Liver (tissue), 9 donors: ENCODE data around the gene GRID1. TPM values are rescaled to one million over a fixed set of nuclear protein-coding genes. Genes with fewer than 3 reads are reported as not detected.
A peak's percentile ranks its signal among the peaks of the same experiment; 100 is the strongest.

Experiments
- DNase-seq: peaks from one replicate; pipeline ENCODE4 v3.0.0-alpha.2; 2017; ENCODE audit warnings: low spot score
- H3K27ac ChIP-seq, 2 donors: one replicate each; pipeline ENCODE4 v1.7.0; 2013; ENCODE audit warnings: inconsistent platforms in 2 of 2, low read length in 2 of 2, control low read depth in 1 of 2, low read depth in 1 of 2, mild to moderate bottlenecking in 1 of 2
- H3K27me3 ChIP-seq, 4 donors: one replicate each; pipeline versions ENCODE4 v1.6.1 to v1.7.0; 2013; ENCODE audit warnings: low read length in 3 of 4, inconsistent platforms in 1 of 4, mild to moderate bottlenecking in 1 of 4, moderate library complexity in 1 of 4; ENCODE audit not compliant: control insufficient read depth in 4 of 4, insufficient read depth in 4 of 4
- H3K36me3 ChIP-seq, 4 donors: one replicate each; pipeline versions ENCODE4 v1.6.1 to v1.7.0; 2013; ENCODE audit warnings: low read length in 3 of 4, mild to moderate bottlenecking in 3 of 4, low read depth in 1 of 4, moderate library complexity in 1 of 4; ENCODE audit not compliant: control insufficient read depth in 4 of 4, insufficient read depth in 3 of 4
- H3K4me1 ChIP-seq, 4 donors: one replicate each; pipeline versions ENCODE4 v1.6.1 to v1.7.0; 2013; ENCODE audit warnings: low read length in 3 of 4, mild to moderate bottlenecking in 3 of 4, moderate library complexity in 1 of 4; ENCODE audit not compliant: control insufficient read depth in 4 of 4, insufficient read depth in 4 of 4
- H3K4me3 ChIP-seq, 3 donors: one replicate each; pipeline versions ENCODE4 v1.6.1 to v1.7.0; 2013; ENCODE audit warnings: low read length in 3 of 3, control low read depth in 1 of 3, low read depth in 1 of 3, mild to moderate bottlenecking in 1 of 3
- H3K9ac ChIP-seq, 2 donors: one replicate each; pipeline ENCODE4 v1.7.0; 2013; ENCODE audit warnings: low read length in 2 of 2, mild to moderate bottlenecking in 2 of 2, moderate library complexity in 2 of 2, control low read depth in 1 of 2, low read depth in 1 of 2
- H3K9me3 ChIP-seq, 4 donors: one replicate each; pipeline versions ENCODE4 v1.6.1 to v1.7.0; 2013; ENCODE audit warnings: low read length in 3 of 4; ENCODE audit not compliant: control insufficient read depth in 4 of 4
- HNF4A ChIP-seq, 2 donors: conservative IDR thresholded peaks; 2 replicates each; pipeline ENCODE4 v1.6.1; 2016; ENCODE audit warnings: antibody characterized with exemption in 2 of 2, mild to moderate bottlenecking in 2 of 2
- JUND ChIP-seq, 2 donors: IDR thresholded peaks; 2 replicates each; pipeline ENCODE4 v1.6.1; 2016; ENCODE audit warnings: antibody characterized with exemption in 2 of 2
- RAD21 ChIP-seq, 2 donors: IDR thresholded peaks; 2 replicates each; pipeline ENCODE4 v1.6.1; 2016; ENCODE audit warnings: antibody characterized with exemption in 2 of 2, mild to moderate bottlenecking in 2 of 2
- RXRA ChIP-seq, 2 donors: IDR thresholded peaks; 2 replicates each; pipeline ENCODE4 v1.6.1; 2017 to 2018; ENCODE audit warnings: antibody characterized with exemption in 2 of 2, mild to moderate bottlenecking in 1 of 2
- SP1 ChIP-seq: IDR thresholded peaks from 2 replicates; pipeline ENCODE4 v1.6.1; 2018; ENCODE audit warnings: antibody characterized with exemption, mild to moderate bottlenecking
- TAF1 ChIP-seq: conservative IDR thresholded peaks from 2 replicates; pipeline ENCODE4 v1.6.1; 2016; ENCODE audit warnings: antibody characterized with exemption, mild to moderate bottlenecking
- YY1 ChIP-seq: IDR thresholded peaks from 2 replicates; pipeline ENCODE4 v1.6.1; 2016; ENCODE audit warnings: antibody characterized with exemption, mild to moderate bottlenecking
- WGBS: extraction: QIAGEN DNeasy Blood & Tissue Kit; methylation state at CpG from one replicate; pipeline ENCODE4 v1.1.7; 2013; 5-methylcytosine and 5-hydroxymethylcytosine counted together
- polyA plus RNA-seq, 2 donors: library from polyadenylated mRNA; stranded (reverse) in 1 of 2; unstranded in 1 of 2; fragments of 200-250 nt in 1 of 2; fragments of >200 nt in 1 of 2; fragmentation: Nextera tagmentation in 1 of 2; extraction: Ambion mirVana in 1 of 2; gene quantifications; one replicate each; pipeline versions ENCODE4 v1.2.1 to v1.2.3, GENCODE V29; 2013 to 2015
- total RNA-seq, 2 donors: library from RNA; depleted of rRNA; stranded (reverse); fragments of >200 nt; gene quantifications; one replicate each; pipeline ENCODE4 v1.2.3, GENCODE V29; 2014
- TF ChIP-seq, protein P1 (sequence below): IDR thresholded peaks from 2 replicates; pipeline ENCODE4 v1.6.1; 2016; ENCODE audit warnings: antibody characterized with exemption
- TF ChIP-seq, protein P2 (sequence below): fragments of 150-350 bp; IDR thresholded peaks from 2 replicates; pipeline ENCODE4 v1.5.1; 2017; ENCODE audit warnings: improper control_type of control experiment, low read depth, low read length; ENCODE audit not compliant: missing input control
- TF ChIP-seq, protein P3 (sequence below): IDR thresholded peaks from 2 replicates; pipeline ENCODE4 v1.6.1; 2016; ENCODE audit warnings: antibody characterized with exemption
- TF ChIP-seq, protein P4 (sequence below): IDR thresholded peaks from 2 replicates; pipeline ENCODE4 v1.6.1; 2016; ENCODE audit warnings: antibody characterized with exemption, mild to moderate bottlenecking
- donor health status: healthy.
- donor health status: healthy.
- donor health status: healthy.
- donor health status: healthy.
- donor health status: healthy.

GRID1 gene
- total and polyA plus RNA-seq, 4 donors: 0.09 to 0.17 (median 0.14) TPM; not detected in 1

DNA sequence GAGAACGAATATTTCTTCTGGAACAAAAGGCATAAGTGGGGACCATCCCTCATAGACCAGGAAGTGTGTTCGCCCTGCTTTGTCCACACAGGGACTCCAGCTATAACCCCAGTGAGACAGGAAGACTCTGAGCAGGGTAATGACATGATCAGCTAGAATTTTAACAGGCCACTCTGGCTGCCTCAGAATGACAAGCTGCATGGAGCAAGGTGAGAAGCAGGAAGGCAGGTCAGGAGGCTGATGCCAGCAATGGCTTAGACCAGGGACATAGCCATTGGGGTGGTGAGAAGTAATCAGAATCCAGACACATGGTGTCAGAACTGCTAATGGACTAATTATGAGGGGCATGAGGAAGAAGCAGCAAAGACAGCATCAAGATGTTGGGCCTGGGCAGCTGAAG, 264.6 kb downstream of the GRID1 start:
- TF ChIP-seq SP1 (no peak), YY1 (no peak), TAF1 (no peak), RAD21 (IDR thresholded peaks at IDR 0.05) (no peak), HNF4A (conservative IDR thresholded peaks at IDR 0.05) (no peak), JUND (IDR thresholded peaks at IDR 0.05) (no peak), RXRA (IDR thresholded peaks at IDR 0.05) (no peak)
- TF ChIP-seq, protein P1, sequence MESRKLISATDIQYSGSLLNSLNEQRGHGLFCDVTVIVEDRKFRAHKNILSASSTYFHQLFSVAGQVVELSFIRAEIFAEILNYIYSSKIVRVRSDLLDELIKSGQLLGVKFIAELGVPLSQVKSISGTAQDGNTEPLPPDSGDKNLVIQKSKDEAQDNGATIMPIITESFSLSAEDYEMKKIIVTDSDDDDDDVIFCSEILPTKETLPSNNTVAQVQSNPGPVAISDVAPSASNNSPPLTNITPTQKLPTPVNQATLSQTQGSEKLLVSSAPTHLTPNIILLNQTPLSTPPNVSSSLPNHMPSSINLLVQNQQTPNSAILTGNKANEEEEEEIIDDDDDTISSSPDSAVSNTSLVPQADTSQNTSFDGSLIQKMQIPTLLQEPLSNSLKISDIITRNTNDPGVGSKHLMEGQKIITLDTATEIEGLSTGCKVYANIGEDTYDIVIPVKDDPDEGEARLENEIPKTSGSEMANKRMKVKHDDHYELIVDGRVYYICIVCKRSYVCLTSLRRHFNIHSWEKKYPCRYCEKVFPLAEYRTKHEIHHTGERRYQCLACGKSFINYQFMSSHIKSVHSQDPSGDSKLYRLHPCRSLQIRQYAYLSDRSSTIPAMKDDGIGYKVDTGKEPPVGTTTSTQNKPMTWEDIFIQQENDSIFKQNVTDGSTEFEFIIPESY: no peak
- TF ChIP-seq, protein P2, sequence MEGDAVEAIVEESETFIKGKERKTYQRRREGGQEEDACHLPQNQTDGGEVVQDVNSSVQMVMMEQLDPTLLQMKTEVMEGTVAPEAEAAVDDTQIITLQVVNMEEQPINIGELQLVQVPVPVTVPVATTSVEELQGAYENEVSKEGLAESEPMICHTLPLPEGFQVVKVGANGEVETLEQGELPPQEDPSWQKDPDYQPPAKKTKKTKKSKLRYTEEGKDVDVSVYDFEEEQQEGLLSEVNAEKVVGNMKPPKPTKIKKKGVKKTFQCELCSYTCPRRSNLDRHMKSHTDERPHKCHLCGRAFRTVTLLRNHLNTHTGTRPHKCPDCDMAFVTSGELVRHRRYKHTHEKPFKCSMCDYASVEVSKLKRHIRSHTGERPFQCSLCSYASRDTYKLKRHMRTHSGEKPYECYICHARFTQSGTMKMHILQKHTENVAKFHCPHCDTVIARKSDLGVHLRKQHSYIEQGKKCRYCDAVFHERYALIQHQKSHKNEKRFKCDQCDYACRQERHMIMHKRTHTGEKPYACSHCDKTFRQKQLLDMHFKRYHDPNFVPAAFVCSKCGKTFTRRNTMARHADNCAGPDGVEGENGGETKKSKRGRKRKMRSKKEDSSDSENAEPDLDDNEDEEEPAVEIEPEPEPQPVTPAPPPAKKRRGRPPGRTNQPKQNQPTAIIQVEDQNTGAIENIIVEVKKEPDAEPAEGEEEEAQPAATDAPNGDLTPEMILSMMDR: no peak
- TF ChIP-seq, protein P3, sequence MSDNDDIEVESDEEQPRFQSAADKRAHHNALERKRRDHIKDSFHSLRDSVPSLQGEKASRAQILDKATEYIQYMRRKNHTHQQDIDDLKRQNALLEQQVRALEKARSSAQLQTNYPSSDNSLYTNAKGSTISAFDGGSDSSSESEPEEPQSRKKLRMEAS: no peak
- TF ChIP-seq, protein P4, sequence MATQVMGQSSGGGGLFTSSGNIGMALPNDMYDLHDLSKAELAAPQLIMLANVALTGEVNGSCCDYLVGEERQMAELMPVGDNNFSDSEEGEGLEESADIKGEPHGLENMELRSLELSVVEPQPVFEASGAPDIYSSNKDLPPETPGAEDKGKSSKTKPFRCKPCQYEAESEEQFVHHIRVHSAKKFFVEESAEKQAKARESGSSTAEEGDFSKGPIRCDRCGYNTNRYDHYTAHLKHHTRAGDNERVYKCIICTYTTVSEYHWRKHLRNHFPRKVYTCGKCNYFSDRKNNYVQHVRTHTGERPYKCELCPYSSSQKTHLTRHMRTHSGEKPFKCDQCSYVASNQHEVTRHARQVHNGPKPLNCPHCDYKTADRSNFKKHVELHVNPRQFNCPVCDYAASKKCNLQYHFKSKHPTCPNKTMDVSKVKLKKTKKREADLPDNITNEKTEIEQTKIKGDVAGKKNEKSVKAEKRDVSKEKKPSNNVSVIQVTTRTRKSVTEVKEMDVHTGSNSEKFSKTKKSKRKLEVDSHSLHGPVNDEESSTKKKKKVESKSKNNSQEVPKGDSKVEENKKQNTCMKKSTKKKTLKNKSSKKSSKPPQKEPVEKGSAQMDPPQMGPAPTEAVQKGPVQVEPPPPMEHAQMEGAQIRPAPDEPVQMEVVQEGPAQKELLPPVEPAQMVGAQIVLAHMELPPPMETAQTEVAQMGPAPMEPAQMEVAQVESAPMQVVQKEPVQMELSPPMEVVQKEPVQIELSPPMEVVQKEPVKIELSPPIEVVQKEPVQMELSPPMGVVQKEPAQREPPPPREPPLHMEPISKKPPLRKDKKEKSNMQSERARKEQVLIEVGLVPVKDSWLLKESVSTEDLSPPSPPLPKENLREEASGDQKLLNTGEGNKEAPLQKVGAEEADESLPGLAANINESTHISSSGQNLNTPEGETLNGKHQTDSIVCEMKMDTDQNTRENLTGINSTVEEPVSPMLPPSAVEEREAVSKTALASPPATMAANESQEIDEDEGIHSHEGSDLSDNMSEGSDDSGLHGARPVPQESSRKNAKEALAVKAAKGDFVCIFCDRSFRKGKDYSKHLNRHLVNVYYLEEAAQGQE: no peak
- H3K27ac ChIP-seq: no peak overlapping the region
- WGBS: 82% methylated on average over 2 of the region's 2 CpGs

GRCh38 chr10:86100581-86101061, 266.0 kb downstream of the GRID1 start:
- DNase-seq: no peak
- WGBS: 44% methylated on average over 5 of the region's 5 CpGs

More for the DNA sequence above, 264.6 kb downstream of the GRID1 start:
- no peaks in the 10 kb centered on the region for H3K27me3 ChIP-seq
- H3K4me3 ChIP-seq: no peak overlapping the region
- no peaks in the 10 kb centered on the region for H3K4me1 ChIP-seq
- no peaks in the 10 kb centered on the region for H3K36me3 ChIP-seq
- no peak for DNase-seq
- no peak overlapping the region for H3K9ac ChIP-seq
- H3K9me3 ChIP-seq: no peaks in the 10 kb centered on the region

More at GRCh38 chr10:86100581-86101061, 266.0 kb downstream of the GRID1 start:
- Histone ChIP-seq H3K9ac (no peak overlapping the region), H3K36me3 (no peaks in the 10 kb centered on the region), H3K9me3 (no peaks in the 10 kb centered on the region), H3K27me3 (no peaks in the 10 kb centered on the region), H3K27ac (no peak overlapping the region), H3K4me1 (no peaks in the 10 kb centered on the region), H3K4me3 (no peak overlapping the region)
- TF ChIP-seq, protein P1: no peak
- TF ChIP-seq, protein P2: peak; percentile 63
- peak; percentile 85 for TF ChIP-seq RAD21 (IDR thresholded peaks at IDR 0.05)
